Upper lobe of left lung (tissue), 6 donors: Measurements from ENCODE around the gene GDF10. TPM values are rescaled to one million over a fixed set of nuclear protein-coding genes. Genes with fewer than 3 reads are reported as not detected.

Source experiments
- ATAC-seq, 2 donors: fragments of 200-7000 bp; cut with Tn5 transposase; one replicate each; pipeline ENCODE4 v1.9.1; 2022; ENCODE audit warnings: mild to moderate bottlenecking in 2 of 2, moderate library complexity in 2 of 2; ENCODE audit not compliant: low FRiP score in 2 of 2
- DNase-seq, 2 donors: peaks; one replicate each; pipeline ENCODE4 v3.0.0-alpha.2; 2019 to 2020
- H3K27ac ChIP-seq, 4 donors: fragments of 200-600 bp; sonication (generic); one replicate each; pipeline ENCODE4 v1.5.1; 2016 to 2019
- H3K27me3 ChIP-seq, 4 donors: fragments of 200-600 bp; sonication (generic); one replicate each; pipeline ENCODE4 v1.5.1; 2017 to 2019
- H3K36me3 ChIP-seq, 4 donors: fragments of 200-600 bp; sonication (generic); one replicate each; pipeline ENCODE4 v1.5.1; 2016 to 2019
- H3K4me1 ChIP-seq, 4 donors: fragments of 200-600 bp; sonication (generic); one replicate each; pipeline ENCODE4 v1.5.1; 2018 to 2019
- H3K4me3 ChIP-seq, 4 donors: fragments of 200-600 bp; sonication (generic); one replicate each; pipeline ENCODE4 v1.5.1; 2017 to 2019; ENCODE audit warnings: mild to moderate bottlenecking in 2 of 4, moderate library complexity in 1 of 4
- H3K9me3 ChIP-seq, 4 donors: fragments of 200-600 bp; sonication (generic); one replicate each; pipeline ENCODE4 v1.5.1; 2018 to 2019
- EP300 ChIP-seq, 4 donors: sonication (generic); formaldehyde crosslinking; IDR thresholded peaks; one replicate each; pipeline ENCODE4 v1.5.1; 2017; ENCODE audit warnings: antibody characterized with exemption in 4 of 4, control low read depth in 2 of 4
- POLR2A ChIP-seq, 4 donors: fragments of 450-650 bp; IDR thresholded peaks; one replicate each; pipeline ENCODE4 v1.5.1; 2016 to 2017; ENCODE audit warnings: antibody characterized with exemption in 4 of 4, mild to moderate bottlenecking in 2 of 4
- POLR2AphosphoS5 ChIP-seq, 2 donors: sonication (generic); formaldehyde crosslinking; IDR thresholded peaks; one replicate each; pipeline ENCODE4 v1.5.1; 2017; ENCODE audit warnings: antibody characterized with exemption in 2 of 2
- WGBS, 2 donors: methylation state at CpG; one replicate each; pipeline ENCODE4 v1.1.5; 2017 to 2018; 5-methylcytosine and 5-hydroxymethylcytosine counted together
- total RNA-seq, 6 donors: library from RNA; depleted of rRNA in 4 of 6; stranded (reverse); fragments of >200 nt in 4 of 6; gene quantifications; one replicate each; pipeline versions ENCODE4 v1.1.0 to v1.2.1, GENCODE V29; 2016 to 2021
- TF ChIP-seq, protein P1 (sequence below), 6 experiments: fragments of 450-650 bp in 4 of 6; fragments of 200-600 bp in 2 of 6; sonication (generic) in 2 of 6; IDR thresholded peaks; one replicate each; pipeline ENCODE4 v1.5.1; 2016 to 2019; ENCODE audit warnings: antibody characterized with exemption in 6 of 6
- donor health status: DM: no; HTN: no; CAD: no; lungs with moderate emphysema.
- donor health status: DM: no; HTN: yes; CAD: no; lungs with severe emphysema.

Gene GDF10
- total RNA-seq, 6 donors from 2014 or later: 1.8 to 23.4 (median 7.8) TPM

- WGBS, 2 donors: 64 to 83% methylated on average over 2 of the region's 2 CpGs
- peak overlapping the region in 2 of 4 donors; percentile 48 to 53 for H3K4me3 ChIP-seq
- peaks cover 0 to 14% (median 5%) of the 10 kb centered on the region in 4 donors for H3K27me3 ChIP-seq
- no peak overlapping the region for H3K27ac ChIP-seq
- H3K9me3 ChIP-seq: no peaks in the 10 kb centered on the region
- TF ChIP-seq EP300 (IDR thresholded peaks at IDR 0.05) (no peak), POLR2AphosphoS5 (IDR thresholded peaks at IDR 0.05) (no peak), POLR2A (IDR thresholded peaks at IDR 0.05) (no peak)
- TF ChIP-seq, protein P1, sequence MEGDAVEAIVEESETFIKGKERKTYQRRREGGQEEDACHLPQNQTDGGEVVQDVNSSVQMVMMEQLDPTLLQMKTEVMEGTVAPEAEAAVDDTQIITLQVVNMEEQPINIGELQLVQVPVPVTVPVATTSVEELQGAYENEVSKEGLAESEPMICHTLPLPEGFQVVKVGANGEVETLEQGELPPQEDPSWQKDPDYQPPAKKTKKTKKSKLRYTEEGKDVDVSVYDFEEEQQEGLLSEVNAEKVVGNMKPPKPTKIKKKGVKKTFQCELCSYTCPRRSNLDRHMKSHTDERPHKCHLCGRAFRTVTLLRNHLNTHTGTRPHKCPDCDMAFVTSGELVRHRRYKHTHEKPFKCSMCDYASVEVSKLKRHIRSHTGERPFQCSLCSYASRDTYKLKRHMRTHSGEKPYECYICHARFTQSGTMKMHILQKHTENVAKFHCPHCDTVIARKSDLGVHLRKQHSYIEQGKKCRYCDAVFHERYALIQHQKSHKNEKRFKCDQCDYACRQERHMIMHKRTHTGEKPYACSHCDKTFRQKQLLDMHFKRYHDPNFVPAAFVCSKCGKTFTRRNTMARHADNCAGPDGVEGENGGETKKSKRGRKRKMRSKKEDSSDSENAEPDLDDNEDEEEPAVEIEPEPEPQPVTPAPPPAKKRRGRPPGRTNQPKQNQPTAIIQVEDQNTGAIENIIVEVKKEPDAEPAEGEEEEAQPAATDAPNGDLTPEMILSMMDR (IDR thresholded peaks at IDR 0.05): no peak
- no peak for DNase-seq
- H3K4me1 ChIP-seq: peaks cover 0 to 12% (median 6%) of the 10 kb centered on the region in 4 donors
- no peak for ATAC-seq
- no peaks in the 10 kb centered on the region for H3K36me3 ChIP-seq
Measured at GRCh38 chr10:47301833-47302232, 1.8 kb downstream of the GDF10 start.

DNA sequence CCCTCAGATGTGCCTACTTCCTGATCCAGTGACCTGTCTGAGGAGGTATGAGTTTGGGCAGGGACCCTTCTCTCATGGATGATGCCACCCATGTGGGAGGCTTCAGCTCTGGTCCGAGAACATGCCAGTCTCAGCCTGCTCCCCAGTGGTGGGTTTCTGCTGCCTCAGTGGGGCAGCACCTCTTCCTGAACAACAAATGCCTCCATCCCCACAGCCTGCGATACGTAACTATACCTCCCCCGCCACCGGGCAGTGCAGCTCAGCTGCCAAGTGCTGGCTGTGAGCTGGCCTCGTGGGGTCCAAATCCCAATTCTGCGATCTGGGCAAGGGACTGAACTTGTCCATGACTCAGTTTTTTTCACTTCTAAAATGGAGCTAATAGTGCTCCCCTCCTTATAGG is 3.1 kb downstream of the GDF10 start:
- Histone ChIP-seq H3K36me3 (no peaks in the 10 kb centered on the region), H3K4me1 (peaks cover 0 to 12% (median 6%) of the 10 kb centered on the region in 4 donors), H3K27me3 (peaks cover 0 to 14% (median 5%) of the 10 kb centered on the region in 4 donors), H3K4me3 (no peak overlapping the region), H3K27ac (no peak overlapping the region), H3K9me3 (no peaks in the 10 kb centered on the region)
- no peak for ATAC-seq
- TF ChIP-seq, protein P1 (IDR thresholded peaks at IDR 0.05): no peak
- TF ChIP-seq POLR2A (IDR thresholded peaks at IDR 0.05) (no peak), POLR2AphosphoS5 (IDR thresholded peaks at IDR 0.05) (no peak), EP300 (IDR thresholded peaks at IDR 0.05) (no peak)
- peak in 1 of 2 donors; percentile 47 for DNase-seq
- 71 to 93% methylated on average over 7 of the region's 7 CpGs for WGBS, 2 donors

GRCh38 chr10:47303866-47304265 is 3.9 kb downstream of the GDF10 start:
- peaks cover 0 to 14% (median 5%) of the 10 kb centered on the region in 4 donors for H3K27me3 ChIP-seq
- no peaks in the 10 kb centered on the region for H3K9me3 ChIP-seq
- no peak overlapping the region for H3K4me3 ChIP-seq
- H3K4me1 ChIP-seq: peaks cover 0 to 12% (median 6%) of the 10 kb centered on the region in 4 donors
- no peak overlapping the region for H3K27ac ChIP-seq
- ATAC-seq (no peak), DNase-seq (no peak)
- WGBS, 2 donors: 82 to 85% methylated on average over 4 to 6 of the region's 6 CpGs
- no peaks in the 10 kb centered on the region for H3K36me3 ChIP-seq
- TF ChIP-seq, protein P1 (IDR thresholded peaks at IDR 0.05): no peak
- TF ChIP-seq POLR2A (IDR thresholded peaks at IDR 0.05) (no peak), POLR2AphosphoS5 (IDR thresholded peaks at IDR 0.05) (no peak), EP300 (IDR thresholded peaks at IDR 0.05) (no peak)

DNA sequence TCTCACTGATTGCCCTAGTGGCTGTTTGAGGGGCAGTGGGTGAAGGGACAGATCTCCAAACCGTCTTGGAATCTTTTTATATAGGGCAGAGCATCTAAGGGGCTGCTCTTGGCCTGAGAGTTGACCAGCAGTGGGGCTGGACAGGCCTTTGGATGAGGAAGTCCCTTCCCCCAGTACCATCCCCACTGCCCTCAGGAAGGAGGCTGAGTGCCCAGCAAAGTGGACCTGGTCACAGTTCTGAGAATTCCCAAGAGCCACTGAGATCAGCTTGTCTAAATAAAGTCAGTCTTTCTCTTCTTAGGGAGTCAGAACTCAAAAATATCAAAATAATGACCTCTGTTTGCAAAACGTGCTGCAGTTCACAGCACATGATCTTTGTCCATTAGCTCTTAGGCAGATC is 5.6 kb downstream of the GDF10 start:
- Histone ChIP-seq H3K9me3 (no peaks in the 10 kb centered on the region), H3K27me3 (peaks cover 0 to 5% (median 1%) of the 10 kb centered on the region in 4 donors), H3K36me3 (no peaks in the 10 kb centered on the region), H3K4me1 (peaks cover 0 to 4% (median 2%) of the 10 kb centered on the region in 4 donors), H3K27ac (no peak overlapping the region), H3K4me3 (no peak overlapping the region)
- DNase-seq (no peak), ATAC-seq (no peak)
- TF ChIP-seq EP300 (IDR thresholded peaks at IDR 0.05): no peak
- no peak for TF ChIP-seq POLR2AphosphoS5 (IDR thresholded peaks at IDR 0.05)
- no peak for TF ChIP-seq POLR2A (IDR thresholded peaks at IDR 0.05)
- TF ChIP-seq, protein P1 (IDR thresholded peaks at IDR 0.05): no peak
- 57 to 60% methylated on average over 2 of the region's 2 CpGs for WGBS, 2 donors
